HUES6 (cell line): ENCODE results near the gene USP31.

ENCODE experiments used
- H3K27ac ChIP-seq: 2 replicates; pipeline ENCODE4 v1.7.0; 2013; ENCODE audit warnings: low read depth, mild to moderate bottlenecking, low read length, inconsistent platforms
- H3K27me3 ChIP-seq: 2 replicates; pipeline ENCODE4 v1.6.1; 2013; ENCODE audit warnings: low read length; ENCODE audit not compliant: control insufficient read depth, insufficient read depth
- H3K36me3 ChIP-seq: 2 replicates; pipeline ENCODE4 v1.6.1; 2013; ENCODE audit warnings: low read length; ENCODE audit not compliant: control insufficient read depth, insufficient read depth
- H3K4me1 ChIP-seq: 2 replicates; pipeline ENCODE4 v1.6.1; 2013; ENCODE audit warnings: low read length; ENCODE audit not compliant: control insufficient read depth, insufficient read depth
- H3K4me3 ChIP-seq: 2 replicates; pipeline ENCODE4 v1.5.1; 2013; ENCODE audit warnings: low read depth, low read length
- H3K9ac ChIP-seq: one replicate; pipeline ENCODE4 v1.6.1; 2013; ENCODE audit warnings: mild to moderate bottlenecking, low read length
- H3K9me3 ChIP-seq: 2 replicates; pipeline ENCODE4 v1.6.1; 2013; ENCODE audit warnings: low read depth, low read length; ENCODE audit not compliant: control insufficient read depth, insufficient read depth

USP31 gene

DNA sequence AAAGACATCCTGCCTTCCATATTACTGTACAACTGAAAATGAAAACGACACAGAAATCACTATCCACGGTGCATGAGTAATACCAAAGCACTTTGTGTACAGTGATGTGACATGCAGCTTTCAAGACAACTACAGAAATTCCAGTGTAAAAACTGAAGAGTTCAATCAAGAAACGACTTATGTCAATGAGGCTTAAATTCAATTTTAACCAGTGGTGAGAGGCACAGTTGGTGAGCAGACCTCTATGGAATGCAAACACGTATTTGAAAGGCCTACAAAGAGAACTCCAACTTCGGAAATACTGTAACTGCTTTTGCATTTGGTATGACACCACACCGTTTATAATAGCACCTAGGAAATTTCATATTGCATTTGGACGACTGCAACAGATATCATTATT, 87.6 kb downstream of the USP31 start:
- no peak overlapping the region for H3K9ac ChIP-seq
- no peak overlapping the region for H3K4me3 ChIP-seq
- no peaks in the 10 kb centered on the region for H3K9me3 ChIP-seq
- no peak overlapping the region for H3K27ac ChIP-seq
- peaks cover 4% of the 10 kb centered on the region; the same call in 1 of the 2 replicates for H3K4me1 ChIP-seq
- no peaks in the 10 kb centered on the region for H3K27me3 ChIP-seq
- peaks cover under 1% of the 10 kb centered on the region; the same call in 1 of the 2 replicates for H3K36me3 ChIP-seq

DNA sequence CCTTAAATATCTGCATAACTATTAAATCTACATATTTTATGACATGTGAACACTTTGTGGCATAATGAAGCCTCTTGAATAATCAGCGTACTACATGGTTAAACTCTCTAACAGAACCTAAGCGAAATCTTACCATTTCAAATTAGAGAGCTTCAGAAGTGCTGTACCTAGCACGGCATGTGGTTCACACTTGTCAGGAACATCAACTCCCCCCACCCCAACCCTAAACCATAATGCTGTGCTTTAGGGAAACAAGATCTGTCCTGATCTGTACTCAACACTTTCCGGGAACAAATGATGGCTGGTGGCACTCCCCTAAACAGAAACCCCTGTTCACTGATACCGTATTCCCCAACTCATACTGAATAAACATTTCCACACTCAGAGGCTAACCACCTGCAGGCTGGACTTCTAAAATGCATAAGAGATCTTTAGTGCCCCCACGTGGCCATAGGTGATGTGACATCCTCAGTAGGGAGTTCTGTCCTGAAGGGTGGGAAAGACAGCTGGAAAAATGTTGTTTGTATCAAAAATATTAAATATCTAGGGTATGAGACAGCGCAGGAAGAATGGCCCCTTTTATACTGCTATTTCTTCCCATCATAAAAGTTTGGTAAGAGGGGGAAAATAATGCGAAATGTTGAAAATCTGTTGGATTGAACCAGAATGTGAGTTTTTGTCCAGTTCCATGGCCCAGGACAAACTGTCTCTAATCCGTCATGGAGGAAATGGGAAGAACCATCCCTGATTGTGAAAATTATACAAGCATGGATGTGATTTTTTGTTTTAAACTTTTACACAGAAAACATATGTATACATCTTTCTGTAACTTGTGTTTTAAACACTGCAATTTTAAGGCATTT, 88.6 kb downstream of the USP31 start:
- Histone ChIP-seq H3K4me1 (peaks cover 4% of the 10 kb centered on the region; the same call in 1 of the 2 replicates), H3K4me3 (no peak overlapping the region)

DNA sequence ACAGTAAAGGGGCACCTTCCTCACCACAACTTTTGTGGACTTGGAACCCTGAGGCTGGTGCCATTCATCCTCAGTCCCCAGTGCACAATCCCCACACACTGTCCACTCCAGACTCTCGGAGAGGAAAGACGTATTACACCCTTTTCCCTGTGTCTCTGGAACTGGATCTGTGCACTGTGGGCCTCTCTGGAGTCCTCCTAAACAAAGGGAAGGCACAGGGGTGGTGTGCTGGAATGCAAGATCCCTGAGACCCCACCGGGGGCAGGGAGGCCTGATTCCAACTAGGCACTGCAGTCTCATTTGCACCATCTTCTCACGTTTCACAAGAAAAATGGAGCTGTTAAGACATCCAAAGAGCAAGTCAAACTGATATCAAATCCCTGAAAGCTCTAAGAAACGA, 89.8 kb downstream of the USP31 start:
- Histone ChIP-seq H3K27ac (no peak overlapping the region), H3K9me3 (no peaks in the 10 kb centered on the region), H3K36me3 (no peaks in the 10 kb centered on the region), H3K4me1 (peaks cover 4% of the 10 kb centered on the region; the same call in 1 of the 2 replicates), H3K27me3 (no peaks in the 10 kb centered on the region), H3K4me3 (no peak overlapping the region), H3K9ac (no peak overlapping the region)

More for the DNA sequence above, 88.6 kb downstream of the USP31 start:
- H3K9ac ChIP-seq = no peak overlapping the region
- no peak overlapping the region for H3K27ac ChIP-seq
- no peaks in the 10 kb centered on the region for H3K36me3 ChIP-seq
- no peaks in the 10 kb centered on the region for H3K27me3 ChIP-seq
- H3K9me3 ChIP-seq = no peaks in the 10 kb centered on the region

DNA sequence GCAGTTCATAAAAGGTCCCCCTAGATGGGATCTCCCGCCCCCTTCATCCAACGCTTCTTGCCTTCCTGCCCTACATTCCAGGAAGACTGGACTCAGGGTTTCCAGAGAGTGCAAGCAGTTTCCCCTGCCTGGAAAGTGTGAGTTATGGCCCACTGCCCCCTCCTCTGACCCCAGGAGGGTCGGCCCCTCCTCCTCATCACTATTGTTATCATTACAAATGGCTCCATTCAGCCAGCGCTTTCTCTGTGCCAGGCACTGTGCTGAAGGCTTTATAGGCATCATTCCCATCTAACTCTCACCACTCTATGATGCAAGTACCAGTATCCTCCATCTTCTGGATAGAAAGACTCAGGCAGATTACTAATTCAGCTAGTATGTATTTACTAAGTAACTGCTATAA, 90.7 kb downstream of the USP31 start:
- no peak overlapping the region for H3K4me3 ChIP-seq
- H3K27ac ChIP-seq = no peak overlapping the region
- H3K36me3 ChIP-seq = no peaks in the 10 kb centered on the region
- no peaks in the 10 kb centered on the region for H3K27me3 ChIP-seq
- H3K4me1 ChIP-seq = peaks cover 4% of the 10 kb centered on the region; the same call in 1 of the 2 replicates
- no peaks in the 10 kb centered on the region for H3K9me3 ChIP-seq
- no peak overlapping the region for H3K9ac ChIP-seq

DNA sequence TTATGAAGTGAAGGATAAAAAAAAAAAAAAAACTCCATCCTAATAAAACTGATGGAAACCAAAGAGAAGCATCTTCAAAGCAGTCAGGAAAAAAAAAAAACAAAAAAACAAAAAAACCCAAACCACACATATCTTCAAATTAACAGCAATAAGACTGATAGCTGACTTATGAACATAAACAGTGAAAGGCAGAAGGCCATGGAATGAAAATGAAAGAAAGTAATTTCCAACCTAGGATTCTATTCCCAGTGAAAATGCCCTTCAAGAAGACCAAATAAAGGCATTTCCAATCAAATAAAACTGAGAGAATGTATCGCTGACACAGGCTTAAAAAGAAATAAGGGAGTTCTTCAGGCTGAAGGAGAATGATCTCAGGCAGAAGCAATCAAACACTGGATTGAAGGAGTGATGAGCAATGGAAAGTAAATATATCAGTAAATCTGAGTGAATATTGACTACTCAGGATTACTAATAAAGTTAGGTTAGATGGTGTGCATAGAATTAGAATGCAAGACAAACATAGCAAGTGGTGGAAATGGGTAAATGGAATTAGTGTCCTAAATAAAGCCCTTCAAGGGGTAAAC, 92.1 kb downstream of the USP31 start:
- H3K9ac ChIP-seq = no peak overlapping the region
- 0 out of 2 replicates have a peak, but pooled peaks cover 4% of the 10 kb centered on the region for H3K27me3 ChIP-seq
- H3K27ac ChIP-seq = no peak overlapping the region
- peaks cover 4% of the 10 kb centered on the region; the same call in 1 of the 2 replicates for H3K4me1 ChIP-seq
- no peak overlapping the region for H3K4me3 ChIP-seq
- H3K9me3 ChIP-seq = no peaks in the 10 kb centered on the region
- no peaks in the 10 kb centered on the region for H3K36me3 ChIP-seq

DNA sequence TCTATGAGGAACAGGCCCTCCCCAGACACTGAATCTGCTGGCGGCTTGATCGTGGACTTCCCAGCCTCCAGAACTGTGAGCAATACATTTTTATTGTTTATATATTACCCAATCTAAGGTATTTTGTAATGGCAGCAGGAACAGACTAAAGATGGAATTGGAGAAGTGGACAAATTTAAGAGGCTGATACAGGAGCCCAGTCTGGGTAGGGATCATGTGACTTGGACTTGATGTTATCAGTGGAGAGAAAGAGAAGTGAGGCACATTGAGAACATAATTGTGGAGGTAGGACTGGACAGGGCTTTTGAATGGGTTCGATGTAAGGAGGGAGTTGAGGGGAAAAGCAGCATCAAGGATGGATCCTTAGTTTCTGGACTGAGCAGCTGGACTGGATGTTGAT, 93.8 kb downstream of the USP31 start:
- peaks cover 7% of the 10 kb centered on the region; the same call in 1 of the 2 replicates for H3K27me3 ChIP-seq
- no peak overlapping the region for H3K9ac ChIP-seq
- H3K4me1 ChIP-seq = peaks cover 4% of the 10 kb centered on the region; the same call in 1 of the 2 replicates
- no peak overlapping the region for H3K4me3 ChIP-seq
- no peak overlapping the region for H3K27ac ChIP-seq
- no peaks in the 10 kb centered on the region for H3K36me3 ChIP-seq
- H3K9me3 ChIP-seq = no peaks in the 10 kb centered on the region

DNA sequence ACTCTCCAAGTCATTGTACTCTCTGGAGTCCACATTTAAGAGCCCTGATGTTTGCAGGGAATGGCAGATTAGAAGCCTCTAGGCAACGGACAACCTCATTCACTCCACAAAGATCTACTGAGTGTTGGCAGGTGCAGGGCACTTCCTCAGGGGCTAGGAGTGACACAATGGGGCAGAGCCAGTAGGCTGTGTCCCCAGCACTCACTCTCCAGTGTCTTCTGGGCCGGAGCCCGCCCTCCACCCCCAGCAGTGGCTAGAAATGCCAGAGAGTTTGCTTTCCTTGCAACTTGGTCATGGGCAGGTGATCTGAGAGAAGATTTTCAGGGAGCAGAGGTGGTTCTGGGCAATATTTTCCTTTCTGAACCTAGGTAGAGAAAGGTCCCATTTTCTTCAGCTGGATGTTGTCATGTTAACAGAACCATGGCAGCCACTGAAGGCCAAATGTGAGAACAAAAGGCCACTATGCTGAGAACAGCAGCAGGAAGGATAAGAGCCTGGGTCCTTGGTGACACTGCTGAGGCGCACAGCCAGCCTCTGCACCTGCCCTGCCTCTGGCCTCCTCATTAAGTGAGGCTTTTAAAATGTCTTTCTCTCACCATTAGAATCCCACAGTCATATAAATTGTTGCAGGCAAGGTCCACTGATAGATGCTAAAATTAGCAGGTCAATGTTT, 96.2 kb downstream of the USP31 start:
- H3K27me3 ChIP-seq = peaks cover 7% of the 10 kb centered on the region; the same call in 1 of the 2 replicates
- no peaks in the 10 kb centered on the region for H3K4me1 ChIP-seq
- no peaks in the 10 kb centered on the region for H3K9me3 ChIP-seq
- H3K27ac ChIP-seq = no peak overlapping the region
- no peak overlapping the region for H3K4me3 ChIP-seq
- H3K36me3 ChIP-seq = no peaks in the 10 kb centered on the region
- no peak overlapping the region for H3K9ac ChIP-seq

DNA sequence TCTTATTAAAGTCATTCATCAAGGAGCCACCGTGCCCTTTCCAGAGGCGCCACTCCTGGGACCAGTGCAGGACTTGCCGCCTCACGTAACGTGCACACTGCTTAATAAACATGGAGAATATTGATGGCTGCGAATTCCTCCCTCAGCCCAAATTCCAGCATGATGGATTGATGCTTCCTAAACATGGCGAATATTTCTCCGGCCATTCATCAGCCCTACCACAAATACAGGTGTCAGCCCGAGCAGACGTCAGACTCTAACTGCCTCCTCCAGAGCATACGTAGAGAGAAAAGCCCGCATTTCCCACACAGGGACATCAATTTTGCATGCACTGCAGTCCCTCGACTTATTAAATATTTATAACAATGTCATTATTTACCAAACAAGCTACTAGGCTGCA, 97.0 kb downstream of the USP31 start:
- Histone ChIP-seq H3K27me3 (peaks cover 7% of the 10 kb centered on the region; the same call in 1 of the 2 replicates), H3K27ac (no peak overlapping the region), H3K4me3 (no peak overlapping the region), H3K9me3 (no peaks in the 10 kb centered on the region), H3K9ac (no peak overlapping the region), H3K36me3 (no peaks in the 10 kb centered on the region), H3K4me1 (no peaks in the 10 kb centered on the region)

DNA sequence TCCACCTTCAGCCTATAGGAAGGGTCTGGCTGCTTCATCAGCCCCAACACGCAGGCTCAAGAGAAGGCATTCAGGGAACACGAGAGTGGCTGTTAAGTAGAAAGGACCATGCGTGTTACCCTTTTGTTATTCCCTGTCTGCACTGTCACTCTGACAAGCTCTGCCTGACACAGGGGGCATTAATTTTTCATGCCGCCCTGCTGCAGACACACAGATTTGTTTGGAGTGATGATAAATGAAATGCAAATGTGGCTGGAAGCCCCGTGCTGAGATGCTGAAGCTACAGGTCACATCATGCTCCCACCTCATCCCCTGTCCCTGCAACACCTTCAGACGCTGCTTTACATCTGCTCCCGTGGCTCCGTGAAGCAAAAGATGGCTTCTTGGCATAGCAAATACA, 97.7 kb downstream of the USP31 start:
- no peaks in the 10 kb centered on the region for H3K9me3 ChIP-seq
- H3K27ac ChIP-seq = no peak overlapping the region
- H3K36me3 ChIP-seq = no peaks in the 10 kb centered on the region
- no peak overlapping the region for H3K9ac ChIP-seq
- H3K4me1 ChIP-seq = no peaks in the 10 kb centered on the region
- no peak overlapping the region for H3K4me3 ChIP-seq
- H3K27me3 ChIP-seq = peaks cover 7% of the 10 kb centered on the region; the same call in 1 of the 2 replicates

DNA sequence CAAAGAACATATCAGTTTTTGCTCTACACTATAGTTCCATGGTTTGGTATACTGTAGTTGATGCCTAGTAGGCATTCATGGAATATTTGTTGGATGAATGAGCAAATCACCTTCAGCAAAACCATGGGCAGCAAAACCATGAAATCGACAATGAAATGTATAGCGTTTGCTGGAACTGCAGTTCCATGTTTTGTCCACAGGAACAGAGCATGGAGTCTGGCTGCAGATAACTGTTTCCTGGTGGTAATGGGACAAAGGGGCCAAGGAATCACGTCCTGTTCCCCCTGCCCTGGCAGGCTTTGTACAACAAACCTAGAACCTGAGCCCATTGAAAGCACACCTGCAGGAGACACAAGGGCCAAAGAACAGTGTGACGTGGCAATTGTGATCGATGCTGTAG, 101.1 kb downstream of the USP31 start:
- Histone ChIP-seq H3K9me3 (no peaks in the 10 kb centered on the region), H3K27me3 (peaks cover 7% of the 10 kb centered on the region; the same call in 1 of the 2 replicates), H3K27ac (no peak overlapping the region), H3K9ac (no peak overlapping the region), H3K4me1 (no peaks in the 10 kb centered on the region), H3K36me3 (no peaks in the 10 kb centered on the region), H3K4me3 (no peak overlapping the region)

DNA sequence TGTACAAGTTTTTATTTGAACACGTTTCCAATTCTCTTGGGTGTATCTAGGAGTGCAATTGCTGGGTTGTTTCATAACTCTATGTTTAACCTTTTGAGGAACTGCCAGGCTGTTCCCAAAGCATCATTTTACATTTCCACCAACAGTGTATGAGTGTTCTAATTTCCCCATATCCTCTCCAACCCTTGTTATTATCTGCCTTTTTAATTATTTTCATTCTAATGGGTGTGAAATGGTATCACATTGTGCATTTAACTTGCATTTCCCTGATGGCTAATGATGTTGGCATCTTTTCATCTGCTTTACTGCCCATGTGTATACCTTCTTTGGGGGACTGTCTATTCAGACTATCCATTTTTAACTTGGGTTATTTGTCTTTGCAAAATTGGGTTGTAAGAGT, 104.2 kb downstream of the USP31 start:
- H3K9me3 ChIP-seq = no peaks in the 10 kb centered on the region
- no peaks in the 10 kb centered on the region for H3K4me1 ChIP-seq
- H3K36me3 ChIP-seq = no peaks in the 10 kb centered on the region
- no peak overlapping the region for H3K9ac ChIP-seq
- H3K4me3 ChIP-seq = no peak overlapping the region
- H3K27me3 ChIP-seq = no peaks in the 10 kb centered on the region
- no peak overlapping the region for H3K27ac ChIP-seq
